ENCODE measurements around the gene TLDC2.
A peak's percentile ranks its signal among the peaks of the same experiment; 100 is the strongest.
"Not testable (repeated sequence)": the region's sequence is repeated elsewhere in the genome, so short reads cannot be mapped to it uniquely, and the experiment has no call there.

TLDC2 gene

DNA sequence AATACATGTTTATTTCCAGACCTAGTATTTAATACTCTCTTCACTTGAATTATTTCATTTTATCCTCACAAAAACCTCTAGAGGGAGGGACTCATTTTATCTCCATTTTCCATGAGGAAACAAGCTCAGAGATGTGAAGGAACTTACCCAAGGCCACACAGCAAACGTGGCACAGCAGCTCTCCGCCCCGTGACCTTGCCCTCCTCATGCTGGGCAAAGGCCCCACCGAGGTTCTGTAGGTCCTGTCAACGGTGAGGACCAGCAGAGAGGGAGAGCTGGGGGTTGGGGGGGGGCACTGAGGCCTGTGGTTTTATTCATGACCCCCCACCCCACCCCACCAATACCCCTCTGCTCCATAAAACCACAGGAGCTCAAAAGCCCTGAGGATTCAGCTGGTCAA is 40.9 kb upstream of the TLDC2 start:
- no peak for TF ChIP-seq ZFX (IDR thresholded peaks at IDR 0.05; ENCODE audit: borderline replicate concordance)
- TF ChIP-seq, protein P1, sequence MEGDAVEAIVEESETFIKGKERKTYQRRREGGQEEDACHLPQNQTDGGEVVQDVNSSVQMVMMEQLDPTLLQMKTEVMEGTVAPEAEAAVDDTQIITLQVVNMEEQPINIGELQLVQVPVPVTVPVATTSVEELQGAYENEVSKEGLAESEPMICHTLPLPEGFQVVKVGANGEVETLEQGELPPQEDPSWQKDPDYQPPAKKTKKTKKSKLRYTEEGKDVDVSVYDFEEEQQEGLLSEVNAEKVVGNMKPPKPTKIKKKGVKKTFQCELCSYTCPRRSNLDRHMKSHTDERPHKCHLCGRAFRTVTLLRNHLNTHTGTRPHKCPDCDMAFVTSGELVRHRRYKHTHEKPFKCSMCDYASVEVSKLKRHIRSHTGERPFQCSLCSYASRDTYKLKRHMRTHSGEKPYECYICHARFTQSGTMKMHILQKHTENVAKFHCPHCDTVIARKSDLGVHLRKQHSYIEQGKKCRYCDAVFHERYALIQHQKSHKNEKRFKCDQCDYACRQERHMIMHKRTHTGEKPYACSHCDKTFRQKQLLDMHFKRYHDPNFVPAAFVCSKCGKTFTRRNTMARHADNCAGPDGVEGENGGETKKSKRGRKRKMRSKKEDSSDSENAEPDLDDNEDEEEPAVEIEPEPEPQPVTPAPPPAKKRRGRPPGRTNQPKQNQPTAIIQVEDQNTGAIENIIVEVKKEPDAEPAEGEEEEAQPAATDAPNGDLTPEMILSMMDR (IDR thresholded peaks at IDR 0.05) = no peak
- peak overlapping the region; percentile 83 for H3K27ac ChIP-seq

DNA sequence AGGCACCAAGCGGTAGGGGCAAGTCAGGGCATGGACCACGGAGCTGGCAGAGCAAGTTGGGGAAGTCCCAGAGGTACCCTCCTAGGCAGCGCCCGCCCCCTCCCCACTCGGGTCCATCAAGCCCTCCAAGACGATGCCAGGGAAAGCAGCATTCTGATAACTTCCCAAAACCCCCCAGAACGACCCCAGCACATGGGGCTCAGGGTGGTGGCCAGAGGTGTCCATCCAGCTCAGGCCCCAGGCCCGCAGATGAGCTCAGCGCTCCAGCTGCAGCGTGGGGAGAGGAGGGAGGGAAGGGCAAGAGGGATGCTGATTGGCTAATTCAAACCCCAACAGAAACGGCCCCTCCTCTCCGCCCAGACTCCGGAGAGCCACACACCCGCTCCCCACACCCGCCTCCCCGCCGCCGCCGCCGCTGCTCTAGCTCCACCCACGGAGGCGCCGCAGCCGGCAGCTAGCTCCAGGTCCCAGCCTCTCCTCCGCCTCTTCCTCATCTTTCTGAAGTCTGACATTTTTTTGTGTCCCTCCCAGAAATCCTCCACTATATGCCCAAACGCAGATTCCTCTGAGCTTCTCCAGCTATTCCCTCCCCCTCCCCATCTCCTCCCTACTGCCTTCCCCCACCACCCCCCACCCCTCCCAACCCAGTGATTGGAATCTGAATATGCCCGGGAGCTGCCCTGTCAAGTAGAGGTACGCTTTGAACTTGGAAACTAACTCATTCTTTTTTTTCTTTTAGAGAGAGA is 40.3 kb upstream of the TLDC2 start:
- TF ChIP-seq, protein P1 (IDR thresholded peaks at IDR 0.05) = no peak
- TF ChIP-seq ZFX (IDR thresholded peaks at IDR 0.05; ENCODE audit: borderline replicate concordance) = no peak
- peak overlapping the region; percentile 83 for H3K27ac ChIP-seq

DNA sequence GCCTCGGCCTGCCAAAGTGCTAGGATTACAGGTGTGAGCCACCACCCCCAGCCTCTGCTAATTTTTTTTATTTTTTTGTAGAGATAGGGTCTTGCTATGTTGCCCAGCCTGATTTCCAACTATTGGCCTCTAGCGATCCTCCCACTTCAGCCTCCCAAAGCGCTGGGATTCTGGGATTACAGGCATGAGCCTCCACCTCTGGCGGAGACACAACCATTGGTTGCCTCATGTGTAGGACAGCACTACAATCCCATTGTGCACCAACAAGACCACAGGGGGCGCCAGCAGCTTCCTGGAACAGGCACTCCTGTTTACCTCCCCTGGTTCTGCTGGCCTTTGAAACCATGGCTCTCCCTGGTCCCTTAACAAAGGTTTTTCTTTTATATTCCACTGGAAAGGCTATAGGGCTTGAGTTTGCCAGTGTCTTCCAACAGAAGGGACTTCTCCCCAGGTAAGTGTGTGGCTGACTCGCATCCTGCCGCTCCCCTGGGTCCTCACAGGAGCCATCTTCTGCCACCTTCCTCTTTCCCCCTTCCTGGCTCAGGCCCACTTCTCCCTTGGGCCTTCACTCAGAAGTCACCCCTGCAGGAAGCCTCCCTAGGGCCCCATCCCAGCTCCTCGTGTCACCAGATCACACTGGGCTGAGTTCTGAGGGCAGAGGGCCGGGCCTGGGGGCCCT is 39.2 kb upstream of the TLDC2 start:
- TF ChIP-seq, protein P1 (IDR thresholded peaks at IDR 0.05) = peak; percentile 82
- no peak for TF ChIP-seq ZFX (IDR thresholded peaks at IDR 0.05; ENCODE audit: borderline replicate concordance)
- H3K27ac ChIP-seq = peak overlapping the region; percentile 83

DNA sequence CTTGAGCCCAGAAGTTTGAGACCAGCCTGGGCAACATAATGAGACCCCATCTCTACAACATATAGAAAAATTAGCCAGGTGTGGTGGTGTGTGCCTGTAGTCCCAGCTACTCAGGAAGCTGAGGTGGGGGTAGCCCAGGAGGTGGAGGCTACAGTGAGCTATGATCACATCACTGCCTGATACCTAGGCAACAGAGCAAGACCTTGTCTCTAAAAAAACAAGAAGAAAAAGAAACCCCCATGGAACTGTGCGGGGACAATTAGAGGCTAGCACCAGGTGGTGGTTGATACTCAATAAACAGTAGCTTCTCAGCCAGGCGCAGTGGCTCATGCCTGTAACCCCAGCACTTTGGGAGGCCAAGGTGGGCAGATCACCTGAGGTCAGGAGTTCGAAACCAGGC is 37.6 kb upstream of the TLDC2 start:
- H3K27ac ChIP-seq = peak overlapping the region; percentile 8; the same call in 1 of the 2 replicates

DNA sequence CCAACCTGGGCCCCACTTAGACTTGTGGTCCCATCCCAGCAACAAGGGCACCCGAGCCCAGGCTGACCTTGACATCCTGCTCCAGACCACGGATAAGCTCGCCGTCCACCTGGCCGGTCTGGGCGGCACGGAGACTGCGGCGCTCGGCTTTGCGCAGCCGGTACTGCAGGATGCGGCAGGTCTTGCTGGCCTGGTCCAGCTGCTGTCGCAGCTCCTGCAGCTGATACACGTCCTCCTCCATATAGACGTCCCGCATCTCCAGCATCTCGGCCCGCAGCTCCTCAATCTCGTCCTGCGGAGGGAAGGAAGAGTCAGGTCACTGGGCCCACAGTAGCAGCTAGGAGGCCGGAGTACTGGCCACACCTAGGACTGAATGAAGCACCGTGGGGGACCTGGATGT is 36.8 kb upstream of the TLDC2 start:
- no peak overlapping the region for H3K27ac ChIP-seq

DNA sequence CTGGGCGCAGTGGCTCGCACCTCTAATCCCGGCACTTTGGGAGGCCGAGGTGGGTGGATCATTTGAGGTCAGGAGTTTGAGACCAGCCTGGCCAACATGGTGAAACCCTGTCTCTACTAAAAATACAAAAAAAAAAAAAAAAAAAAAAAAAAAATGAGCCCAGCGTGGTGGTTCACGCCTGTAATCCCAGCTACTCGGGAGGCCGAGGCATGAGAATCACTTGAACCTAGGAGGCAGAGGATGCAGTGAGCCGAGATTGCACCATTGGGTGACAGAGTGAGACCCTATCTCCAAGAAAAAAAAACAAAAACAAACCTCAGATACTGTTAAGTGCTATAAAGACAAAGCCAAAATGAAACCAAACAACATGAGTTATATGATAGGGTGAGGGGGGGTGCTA is 34.9 kb upstream of the TLDC2 start:
- not testable (repeated sequence) for H3K27ac ChIP-seq

More for the DNA sequence above, 36.8 kb upstream of the TLDC2 start:
- TF ChIP-seq, protein P1 (IDR thresholded peaks at IDR 0.05) = no peak
- TF ChIP-seq ZFX (IDR thresholded peaks at IDR 0.05; ENCODE audit: borderline replicate concordance) = no peak

DNA sequence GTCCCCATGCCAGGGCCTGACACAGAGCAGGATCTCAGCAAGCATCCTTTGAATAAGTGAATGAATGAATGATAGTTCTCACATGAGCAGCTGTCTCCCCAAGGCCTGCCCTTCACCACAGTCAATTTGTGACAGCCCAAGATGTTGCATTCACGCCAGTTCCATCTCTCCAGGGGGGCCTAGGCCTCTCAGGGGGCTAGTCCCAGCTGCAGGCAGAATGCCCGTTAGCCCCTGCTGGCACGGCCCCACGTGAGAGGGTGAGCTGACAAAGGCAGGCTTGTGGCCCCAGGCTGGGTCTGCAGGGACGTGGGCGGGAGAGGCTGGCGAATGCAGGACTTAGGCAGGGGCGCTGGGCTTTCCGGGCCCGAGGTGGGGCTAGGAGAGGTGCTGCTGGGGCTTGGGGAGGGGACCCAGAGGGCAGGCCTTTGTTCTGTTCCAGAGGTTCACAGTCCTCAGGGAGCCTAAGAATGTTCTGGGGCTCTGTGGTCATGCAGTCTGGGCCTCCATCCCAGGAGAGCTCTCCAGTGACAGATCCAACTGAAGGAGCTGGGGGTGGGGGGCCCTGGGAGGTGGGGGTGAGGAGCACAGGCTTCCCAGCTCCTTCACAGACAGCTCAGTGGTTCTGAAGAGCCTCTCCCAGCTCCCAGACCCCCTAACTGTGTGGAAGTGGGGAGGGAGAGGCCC is 30.5 kb upstream of the TLDC2 start:
- no peak overlapping the region for H3K27ac ChIP-seq
- TF ChIP-seq, protein P1 (IDR thresholded peaks at IDR 0.05) = no peak
- TF ChIP-seq ZFX (IDR thresholded peaks at IDR 0.05; ENCODE audit: borderline replicate concordance) = no peak
